ENCODE measurements around the gene GREM2. TPM values are rescaled to one million over a fixed set of nuclear protein-coding genes. Genes with fewer than 3 reads are reported as not detected.

GREM2 gene
- total RNA-seq, 2 experiments from 2014 or later, result not detected

DNA sequence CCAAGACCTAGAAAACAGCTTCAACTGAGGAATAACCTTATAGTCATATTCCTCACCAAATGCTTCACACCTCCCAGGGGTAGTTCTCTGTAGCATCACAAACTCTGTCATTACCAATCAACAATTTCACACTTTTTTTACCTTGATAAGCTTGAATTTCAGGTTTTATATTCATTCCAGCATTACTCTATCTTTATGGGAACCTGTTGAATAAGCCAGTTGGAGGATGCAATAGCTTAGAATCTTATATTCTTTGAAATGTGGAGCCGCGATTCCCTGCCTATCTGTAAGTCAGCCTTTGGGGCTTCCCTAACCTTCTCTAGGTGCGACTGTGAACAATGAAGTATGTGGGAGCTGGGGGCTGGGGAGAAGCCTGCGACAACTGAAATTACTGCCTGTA is 145.4 kb downstream of the GREM2 start:
- CTCF ChIA-PET, result no interaction called here
- POLR2A ChIA-PET, result no interaction called here

DNA sequence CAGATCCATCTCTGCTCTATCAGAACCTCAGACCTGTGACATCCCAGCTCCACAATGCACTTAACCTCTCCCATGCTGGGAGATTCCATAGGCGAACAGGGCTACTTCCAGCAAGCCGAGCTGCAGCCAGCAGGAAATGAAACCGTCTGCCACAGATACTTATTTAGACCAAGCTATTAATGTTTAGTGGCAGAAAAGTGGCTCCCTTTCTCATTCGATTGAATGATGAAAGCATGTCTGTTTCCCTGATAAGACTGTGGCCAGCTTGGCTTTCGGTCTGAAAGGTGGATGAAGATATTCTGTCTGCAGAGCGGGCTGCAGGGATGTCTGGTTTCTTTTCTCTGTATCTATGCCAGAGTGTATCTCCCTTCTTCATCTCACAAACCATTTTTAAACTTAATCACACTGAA is 146.4 kb downstream of the GREM2 start:
- CTCF ChIA-PET, result no interaction called here
- POLR2A ChIA-PET, result no interaction called here

DNA sequence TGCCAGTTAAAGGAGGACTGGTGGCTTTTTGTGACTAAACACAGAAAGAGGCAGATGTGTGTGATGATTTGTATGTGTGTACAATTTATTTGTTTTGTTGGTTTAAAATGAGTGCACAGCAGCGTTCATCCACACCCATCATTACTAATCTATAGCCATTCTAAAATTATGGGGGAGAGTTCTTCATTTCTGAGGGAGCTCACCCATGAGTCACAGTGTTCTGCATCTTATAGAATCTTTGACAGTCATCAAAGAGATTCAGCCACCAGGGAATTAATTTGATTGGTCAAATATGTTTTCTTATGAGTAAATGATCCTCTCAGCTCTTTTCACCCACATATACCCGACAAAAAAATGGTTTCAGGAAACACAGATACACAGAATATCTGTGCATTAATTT is 147.9 kb downstream of the GREM2 start:
- CTCF ChIA-PET, result no interaction called here
- POLR2A ChIA-PET, result no interaction called here

- ChIA-PET POLR2A (no interaction called here), CTCF (no interaction called here)
These were observed 149.1 kb downstream of the GREM2 start for GRCh38 chr1:240462766-240463395.

GRCh38 chr1:240462277-240462676 is 149.7 kb downstream of the GREM2 start:
- CTCF ChIA-PET, result no interaction called here
- POLR2A ChIA-PET, result no interaction called here

- CTCF ChIA-PET, result no interaction called here
- POLR2A ChIA-PET, result no interaction called here
These were observed 154.8 kb downstream of the GREM2 start for GRCh38 chr1:240457203-240457602.

DNA sequence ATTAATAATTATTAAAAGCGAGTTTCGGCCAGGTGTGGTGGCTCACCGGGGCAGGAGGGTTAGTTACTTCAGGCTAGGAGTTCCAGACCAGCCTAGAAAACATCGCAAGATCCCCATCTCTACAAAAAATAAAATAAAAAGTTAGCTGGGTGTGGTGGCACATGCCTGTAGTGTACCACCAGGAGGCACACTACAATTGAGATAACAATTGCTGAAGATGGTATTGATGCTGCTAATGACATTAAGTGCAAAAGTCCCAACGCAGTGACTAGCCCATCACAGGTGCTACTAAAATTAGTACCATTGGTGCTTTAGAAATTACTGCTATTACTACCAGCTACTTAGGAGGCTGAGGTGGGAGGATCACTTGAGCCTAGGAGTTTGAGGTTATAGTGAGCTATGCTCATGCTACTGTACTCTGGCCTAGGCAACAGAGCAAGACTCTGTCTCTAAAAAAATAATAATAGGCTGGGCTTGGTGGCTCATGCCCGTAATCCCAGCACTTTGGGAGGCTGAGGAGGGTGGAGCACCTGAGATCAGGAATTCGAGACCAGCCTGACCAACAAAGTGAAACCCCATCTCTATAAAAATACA is 156.6 kb downstream of the GREM2 start:
- ChIA-PET POLR2A (no interaction called here), CTCF (no interaction called here)

DNA sequence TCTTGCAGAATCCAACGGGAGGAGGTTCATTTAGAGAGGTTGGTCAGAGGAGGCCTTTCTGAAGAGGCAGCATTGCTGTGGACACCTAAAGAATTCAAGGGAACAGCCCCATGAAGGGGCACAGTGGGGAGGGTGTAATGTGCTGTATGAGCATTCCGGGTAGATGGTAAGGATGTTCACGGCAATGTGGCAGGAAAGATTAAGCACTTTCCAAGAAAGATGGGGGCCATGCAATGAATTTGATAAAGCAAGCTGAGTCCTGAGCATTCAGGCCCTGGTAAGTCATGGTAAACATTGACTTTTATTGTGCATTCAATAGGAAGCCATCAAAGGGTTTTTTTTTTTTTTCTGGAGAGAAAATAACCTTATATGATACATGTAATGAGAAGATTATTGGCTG is 166.6 kb downstream of the GREM2 start:
- CTCF ChIA-PET, result no interaction called here
- POLR2A ChIA-PET, result no interaction called here

- ChIA-PET POLR2A (no interaction called here), CTCF (no interaction called here)
These were observed 170.3 kb downstream of the GREM2 start for GRCh38 chr1:240441669-240442068.
